Cardiac septum (tissue), 1 donor: ENCODE data around the gene PARS2. TPM values are rescaled to one million over a fixed set of nuclear protein-coding genes. Genes with fewer than 3 reads are reported as not detected.
A peak's percentile ranks its signal among the peaks of the same experiment; 100 is the strongest.

Experiments
- DNase-seq: peaks from one replicate; pipeline ENCODE4 v3.0.0-alpha.2; 2020; ENCODE audit warnings: low spot score
- intact Hi-C: fragments of 100-400 bp; cut with DNase I; formaldehyde crosslinking; loops from one replicate; pipeline ENCODE4 v1.14.0; 2022
- total RNA-seq: library from RNA; stranded (reverse); fragmentation: NEBNext Ultra II Directional; extraction: Animal tissue kit (Norgen Biotek cat#: 25700); gene quantifications from one replicate; pipeline ENCODE4 v1.2.1, GENCODE V29; 2021
- donor health status: DM: no; HTN: no; CAD: no.

Gene PARS2
- total RNA-seq, 1 donor from 2014 or later = 3.8 TPM

DNA sequence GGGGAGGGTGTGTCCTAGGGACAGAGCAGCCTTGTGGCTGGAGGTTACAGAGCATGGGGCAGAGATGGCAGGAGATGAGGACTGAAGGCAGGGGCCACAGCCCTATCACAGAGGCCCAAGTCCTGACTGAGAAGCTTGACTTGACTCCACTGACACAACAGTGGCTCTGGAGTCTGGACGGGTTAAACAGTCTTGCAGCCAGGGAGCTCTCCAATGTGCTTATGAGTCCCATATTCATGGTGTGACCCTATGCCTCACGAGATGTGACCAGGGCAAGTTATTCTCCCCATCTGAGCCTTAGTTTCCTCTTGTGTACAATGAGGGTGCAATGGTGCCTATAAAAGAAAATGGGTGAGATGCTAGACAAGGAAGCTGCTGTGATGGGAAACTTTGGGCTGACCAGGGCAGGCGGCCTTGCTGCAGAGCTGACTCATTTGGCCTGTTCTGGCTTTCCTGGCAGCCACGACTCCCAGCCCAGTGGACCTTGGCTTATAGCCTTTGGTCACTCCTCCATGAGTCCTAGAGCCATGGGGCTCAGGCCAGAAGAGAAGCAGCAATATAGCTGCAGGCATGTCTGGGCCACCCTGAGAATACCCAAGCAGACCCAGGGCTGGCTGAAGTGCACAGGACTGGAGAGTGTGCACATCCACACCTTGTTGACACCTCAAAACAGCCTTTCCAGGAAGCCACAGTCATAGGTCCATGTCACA lies 39.6 kb upstream of the PARS2 start:
- peak; percentile 44 for DNase-seq
- intact Hi-C loops = loop anchor here (10.0 kb wide), 1 partner anchor 309 kb away; no protein-coding TSS in a partner anchor

DNA sequence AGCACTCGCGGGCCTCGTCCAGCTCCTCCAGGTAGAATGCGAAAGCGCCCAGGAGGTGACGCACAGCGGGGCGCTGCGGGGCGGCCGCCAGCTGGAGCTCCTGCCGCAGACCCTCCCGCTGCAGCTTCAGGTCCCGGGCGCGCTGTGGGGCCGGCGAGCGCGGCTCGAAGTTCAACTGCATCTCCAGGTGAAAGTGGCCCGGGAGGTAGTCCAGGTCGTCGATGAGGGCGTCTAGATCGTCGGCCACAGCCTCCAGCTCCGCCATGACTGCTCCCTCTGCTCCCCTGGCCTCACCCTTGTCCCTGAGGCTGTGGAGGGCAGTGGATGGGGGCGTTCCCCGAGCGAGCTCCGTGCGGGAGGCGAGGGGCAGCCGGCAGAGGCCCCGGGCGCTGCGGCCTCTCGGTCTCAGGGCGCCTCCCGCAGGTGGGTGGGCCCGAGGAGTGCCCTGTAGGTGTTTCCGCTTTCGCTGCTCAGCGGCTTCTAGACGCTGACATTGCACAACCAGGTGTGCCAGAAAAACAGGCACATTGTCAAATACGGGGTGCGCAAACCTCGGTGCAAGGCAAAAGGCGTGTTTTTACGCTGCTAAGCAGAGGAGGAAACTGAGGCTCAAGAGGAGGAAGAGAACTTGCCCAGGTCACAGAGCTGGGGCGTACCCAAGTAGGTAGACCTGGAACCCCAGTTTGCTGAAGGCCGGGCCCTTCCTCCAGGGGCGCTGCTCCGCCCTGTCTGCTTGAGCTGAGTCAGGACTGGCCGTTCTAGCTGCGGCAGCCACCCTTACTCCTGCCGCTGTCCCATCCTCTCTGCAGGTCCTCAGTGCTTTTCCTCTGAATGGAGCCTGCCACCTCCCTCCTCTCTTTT lies 36.8 kb upstream of the PARS2 start, which contains the start of gene TTC22:
Gene TTC22 (minus strand): TSS at position 425 of the 861 bp plus-strand sequence. CDS start 160 bp downstream, at position 265.
- intact Hi-C loops = loop anchor here (10.0 kb wide), 1 partner anchor 306 kb away; no protein-coding TSS in a partner anchor
- peak; percentile 89 for DNase-seq

DNA sequence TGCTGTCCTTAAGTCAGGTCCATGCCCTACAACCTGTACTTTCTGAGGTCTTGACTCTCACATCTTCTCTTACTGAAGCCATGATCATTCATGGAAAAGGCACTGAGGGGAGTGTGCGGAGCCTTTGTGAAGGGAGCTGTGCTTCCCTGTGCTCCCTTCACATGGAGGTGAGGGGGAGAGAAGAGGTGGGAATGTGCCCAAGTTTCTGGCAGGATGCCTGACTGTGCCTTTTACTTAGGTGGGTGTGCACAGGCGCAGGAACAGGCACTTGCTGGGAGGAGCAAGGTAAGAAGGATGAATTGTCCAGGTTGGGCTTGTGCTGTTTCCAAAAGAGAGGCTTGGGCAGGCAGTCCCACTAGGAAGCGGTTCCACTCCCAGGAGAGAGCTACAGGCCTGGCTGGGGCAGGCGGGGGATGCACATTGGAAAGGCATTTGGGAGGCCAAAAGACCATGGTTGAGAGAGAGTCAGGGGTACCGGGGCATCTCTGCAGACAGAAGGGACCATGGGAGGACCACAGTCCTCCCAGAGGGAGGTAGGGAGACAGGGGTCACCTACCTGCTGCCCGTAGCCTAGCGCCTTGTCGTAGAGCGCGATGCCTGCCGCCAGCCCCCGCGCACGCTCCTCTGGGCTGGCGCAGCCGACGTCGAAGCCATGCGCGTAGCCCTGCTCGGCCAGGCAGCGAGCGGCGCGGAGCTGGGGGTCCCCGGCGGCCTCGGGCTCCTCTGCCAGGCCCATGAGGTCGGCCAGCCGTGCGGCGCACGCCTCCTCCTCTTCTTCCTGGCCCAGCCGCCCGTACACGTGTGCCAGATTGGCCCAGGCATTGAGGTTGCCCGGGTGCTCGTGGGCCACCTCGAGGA lies 35.9 kb upstream of the PARS2 start:
- intact Hi-C loops = loop anchor here (10.0 kb wide), 1 partner anchor 305 kb away; no protein-coding TSS in a partner anchor
- peak; percentile 43 for DNase-seq

DNA sequence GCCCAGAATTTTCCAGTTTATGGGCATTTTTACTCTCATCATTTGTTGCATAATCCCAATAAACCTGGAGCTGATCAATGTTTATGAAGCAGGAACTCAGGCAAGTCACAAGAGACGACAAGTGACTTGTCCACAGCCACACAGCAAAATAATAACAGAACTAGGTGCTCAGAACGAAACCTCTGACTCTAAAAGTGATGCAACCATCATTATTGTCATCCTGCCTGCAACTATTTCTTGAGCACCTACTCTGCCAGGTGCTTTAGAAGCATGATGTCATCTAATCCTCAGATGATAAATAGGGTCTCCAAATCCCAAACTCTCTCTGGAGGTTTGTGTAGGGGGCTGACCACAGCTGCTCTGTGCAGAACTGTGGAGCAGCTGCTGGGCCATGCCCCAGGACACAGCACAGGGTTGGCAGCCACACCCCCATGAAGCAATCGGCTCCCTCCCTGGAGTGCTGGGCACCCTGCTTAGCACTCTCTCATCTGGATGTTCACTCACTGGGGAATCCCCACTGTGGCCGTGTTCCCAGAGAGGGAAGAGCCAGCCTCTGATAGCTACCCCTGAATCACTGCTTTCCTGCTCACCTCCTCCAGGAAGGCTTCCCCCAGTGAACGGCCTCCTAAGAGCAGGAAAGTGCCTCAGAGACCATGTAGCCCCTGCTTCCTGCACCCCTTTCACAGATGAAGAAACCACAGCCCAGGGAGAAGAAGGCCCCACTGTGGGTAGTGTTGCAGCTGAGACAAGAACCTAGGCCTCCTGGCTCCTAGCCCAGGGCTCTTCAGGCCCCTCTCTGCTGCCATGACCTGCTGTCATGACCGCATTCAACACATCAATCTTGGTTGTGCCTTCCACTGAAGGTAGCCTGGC lies 34.7 kb upstream of the PARS2 start:
- DNase-seq = peak; percentile 49
- intact Hi-C loops = no loop called here

DNA sequence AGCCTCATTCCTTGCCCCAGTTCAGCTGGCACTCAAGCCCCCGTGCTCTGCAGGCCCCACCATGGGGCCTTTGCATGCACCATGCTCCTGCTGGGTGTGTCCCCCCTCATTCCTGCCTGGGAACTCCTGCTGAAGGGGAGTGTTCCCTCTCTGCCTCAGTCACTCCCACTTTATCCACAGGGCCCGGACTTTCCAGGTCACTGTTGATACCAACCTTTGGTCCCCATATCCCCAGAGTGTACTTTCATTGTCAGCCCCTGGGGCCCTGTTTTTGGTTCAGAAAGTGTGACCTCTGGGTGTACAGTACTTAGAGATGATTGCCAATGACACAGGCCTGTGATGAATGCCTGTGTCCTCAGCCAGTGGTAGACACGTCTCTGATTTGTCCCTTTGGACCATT lies 33.9 kb upstream of the PARS2 start:
- intact Hi-C loops = no loop called here
- peak; percentile 47 for DNase-seq

DNA sequence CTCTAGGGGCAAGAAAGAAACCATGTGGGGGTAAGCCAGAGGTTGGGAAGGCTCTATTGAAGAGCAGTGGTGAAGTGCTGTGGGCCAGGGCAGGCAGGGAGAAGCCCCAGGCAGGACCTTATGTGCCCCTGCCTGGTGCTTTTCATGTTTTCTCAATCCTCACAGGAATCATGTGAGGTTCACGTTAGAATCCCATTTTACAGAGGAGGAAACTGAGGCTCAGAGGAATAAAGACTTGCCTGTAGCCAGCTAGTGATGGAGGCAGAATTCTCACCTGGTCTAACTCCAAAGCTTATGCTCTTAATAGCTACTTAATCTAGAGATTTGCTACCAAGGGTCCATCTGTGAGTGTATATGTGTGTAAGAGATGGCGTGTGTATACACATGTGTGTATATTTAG lies 32.6 kb upstream of the PARS2 start:
- intact Hi-C loops = no loop called here
- DNase-seq = no peak

DNA sequence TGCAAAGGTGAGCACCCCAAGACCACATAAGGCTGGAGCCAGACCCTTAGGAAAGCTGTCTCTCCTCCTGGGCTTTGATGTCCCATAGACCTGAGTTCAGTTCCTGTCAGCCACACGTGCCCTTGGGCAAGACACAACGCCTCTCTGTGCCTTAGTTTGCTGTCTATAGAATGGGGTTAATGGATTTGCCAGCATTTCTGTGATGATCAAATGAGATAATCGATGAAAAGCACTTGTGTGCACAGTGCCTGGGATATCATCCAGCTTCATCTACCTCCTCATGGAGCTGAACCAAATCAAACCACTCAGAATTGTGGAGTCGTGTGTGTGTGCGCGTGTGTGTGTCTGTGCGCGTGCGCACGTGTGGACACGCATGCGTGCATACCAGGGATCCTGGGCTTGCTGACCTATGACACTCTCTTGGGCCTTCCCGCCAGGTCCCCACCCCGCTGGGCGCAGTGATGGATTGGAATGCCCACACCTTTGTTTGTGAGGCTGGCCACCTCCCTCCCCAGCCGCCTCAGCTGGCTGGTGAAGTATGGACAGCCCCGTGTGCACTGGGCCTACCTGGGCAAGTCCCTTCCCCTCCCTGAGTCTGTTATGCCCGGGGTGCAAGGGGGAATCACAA lies 31.6 kb upstream of the PARS2 start:
- intact Hi-C loops = no loop called here
- DNase-seq = no peak

DNA sequence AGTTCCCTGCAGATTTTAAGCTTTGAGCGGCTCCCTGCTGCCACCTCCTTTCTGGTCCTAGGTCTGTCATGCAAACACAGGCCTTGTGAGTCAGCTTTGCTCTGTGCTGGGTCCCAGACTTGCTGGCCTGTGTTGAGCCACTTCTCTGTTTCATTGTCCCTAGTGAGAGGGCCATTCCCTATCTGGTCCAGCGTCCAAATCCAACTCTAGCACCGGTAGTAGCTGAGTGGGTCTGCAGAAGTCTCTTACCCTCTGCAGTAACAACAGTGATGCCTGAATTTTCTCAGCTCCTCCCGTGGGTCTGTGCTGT lies 31.0 kb upstream of the PARS2 start:
- intact Hi-C loops = no loop called here
- DNase-seq = no peak

DNA sequence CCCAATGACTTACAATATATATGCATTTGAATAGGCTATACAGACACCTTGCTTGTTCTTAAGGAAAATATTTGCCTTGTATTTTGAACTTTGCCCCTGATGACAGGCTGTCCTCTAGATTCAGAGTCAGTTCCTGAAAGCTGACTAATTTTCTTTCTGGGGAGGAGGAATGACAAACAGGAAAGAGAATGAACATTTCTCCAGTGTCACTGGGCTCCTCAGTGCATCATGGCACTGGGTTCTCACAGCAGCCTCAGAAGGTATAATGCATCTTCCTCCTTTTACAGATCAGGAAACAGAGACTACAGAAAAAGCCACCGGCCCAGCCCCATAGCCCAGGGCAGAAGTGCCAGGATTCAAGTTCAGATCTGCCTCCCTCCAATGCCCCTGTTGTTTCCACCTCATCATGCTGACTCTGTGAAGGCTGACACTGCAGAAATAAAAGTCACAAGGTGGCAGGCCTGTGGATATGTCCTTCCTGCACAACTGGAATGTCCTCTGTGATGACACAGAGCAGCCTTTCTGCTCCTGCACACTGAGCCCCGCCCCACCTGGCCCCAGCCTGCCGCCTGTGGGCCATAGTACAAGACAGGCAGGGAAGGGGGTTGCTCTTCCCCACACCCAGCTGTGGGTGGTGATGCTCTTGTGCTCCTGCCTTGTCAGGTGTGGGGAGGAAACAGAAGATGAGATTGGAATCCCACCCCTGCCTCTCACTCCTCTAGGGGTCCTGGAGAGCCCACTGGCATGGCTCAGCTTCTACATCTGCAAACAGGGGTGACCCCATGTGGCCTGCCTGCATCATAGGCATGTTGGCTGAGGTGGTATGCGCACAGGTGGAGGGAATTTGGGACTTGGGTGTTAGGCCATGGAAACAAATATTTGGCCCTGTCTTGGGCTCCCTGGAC lies 30.4 kb upstream of the PARS2 start:
- DNase-seq = no peak

DNA sequence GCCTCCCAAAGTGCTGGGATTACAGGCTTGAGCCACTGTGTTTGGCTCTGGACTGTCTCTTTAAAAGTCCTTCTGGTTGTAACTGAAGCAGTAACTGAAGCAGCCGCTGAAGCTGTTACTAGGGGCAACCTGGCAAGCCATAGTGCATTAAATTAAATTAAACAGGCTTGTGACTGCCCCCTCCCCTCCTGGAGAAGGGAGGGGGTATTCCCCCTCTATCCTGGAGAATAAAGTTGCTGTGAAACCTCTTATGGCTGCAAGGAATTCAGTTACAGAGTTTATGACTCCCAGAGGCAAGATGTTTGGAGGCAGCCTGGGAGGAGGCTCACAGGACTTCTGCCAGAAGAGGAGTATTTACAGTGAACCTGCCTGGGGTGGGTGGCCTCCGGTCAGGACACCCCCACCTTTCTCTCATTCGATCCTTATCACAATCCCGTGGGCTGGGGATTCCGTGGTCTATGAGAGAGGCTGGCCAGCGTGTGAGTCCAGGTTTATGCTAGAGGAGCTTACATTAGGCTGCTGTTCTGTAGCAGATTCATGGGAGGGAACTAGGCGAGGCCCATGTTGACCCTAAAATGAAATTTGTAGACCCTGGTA lies 28.5 kb upstream of the PARS2 start:
- intact Hi-C loops = no loop called here

More for the DNA sequence above, 30.4 kb upstream of the PARS2 start:
- intact Hi-C loops = no loop called here

DNA sequence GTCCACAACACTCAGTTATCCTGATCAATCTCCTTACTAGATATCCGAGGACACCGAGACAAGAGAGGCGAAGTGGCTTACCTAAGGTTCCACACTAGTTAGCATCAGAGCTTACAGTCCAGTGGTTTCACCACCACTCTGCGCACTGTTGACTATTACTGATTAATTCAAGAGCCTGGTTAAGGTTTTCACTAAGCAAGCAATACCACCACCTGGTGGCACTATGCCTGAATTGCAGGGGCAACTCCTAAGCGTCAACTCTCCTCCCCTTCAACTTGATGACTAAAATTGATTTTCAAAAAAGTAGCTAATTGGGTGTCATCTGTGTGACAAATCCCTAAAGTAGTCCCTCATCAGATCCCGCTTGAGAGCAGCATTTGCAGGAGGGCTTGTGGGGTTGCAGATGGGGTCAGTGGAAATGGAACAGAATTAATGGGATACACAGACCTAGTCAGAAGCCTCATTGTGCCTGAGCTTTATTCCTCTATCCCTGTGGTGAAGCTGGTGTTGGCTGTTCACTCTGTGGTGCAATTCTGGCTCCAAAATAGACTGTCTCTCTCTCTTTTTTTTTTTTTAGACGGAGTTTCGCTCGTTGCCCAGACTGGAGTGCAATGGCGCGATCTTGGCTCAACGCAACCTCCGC lies 27.7 kb upstream of the PARS2 start:
- DNase-seq = no peak
- intact Hi-C loops = no loop called here

More for the DNA sequence above, 28.5 kb upstream of the PARS2 start:
- DNase-seq = no peak

DNA sequence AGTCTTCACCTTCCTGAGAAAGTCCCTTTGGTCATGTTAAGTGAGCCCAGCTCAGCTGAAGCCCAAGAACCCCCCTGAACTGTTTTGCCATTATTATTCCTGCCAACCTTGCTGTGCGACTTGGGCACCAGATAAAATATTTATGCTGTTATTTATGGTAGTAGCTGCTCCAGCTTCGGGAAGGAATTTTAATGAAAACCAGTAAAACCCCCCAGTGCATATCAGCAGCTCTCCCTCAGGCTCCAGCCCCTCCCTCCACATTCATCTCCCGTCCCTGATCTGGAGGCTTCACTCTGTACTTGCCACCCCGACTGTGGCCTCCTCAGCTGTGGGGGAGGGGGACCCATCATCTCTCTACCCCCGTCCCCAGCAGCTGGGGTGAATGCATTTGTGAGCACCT lies 24.1 kb upstream of the PARS2 start:
- intact Hi-C loops = no loop called here
- DNase-seq = no peak

DNA sequence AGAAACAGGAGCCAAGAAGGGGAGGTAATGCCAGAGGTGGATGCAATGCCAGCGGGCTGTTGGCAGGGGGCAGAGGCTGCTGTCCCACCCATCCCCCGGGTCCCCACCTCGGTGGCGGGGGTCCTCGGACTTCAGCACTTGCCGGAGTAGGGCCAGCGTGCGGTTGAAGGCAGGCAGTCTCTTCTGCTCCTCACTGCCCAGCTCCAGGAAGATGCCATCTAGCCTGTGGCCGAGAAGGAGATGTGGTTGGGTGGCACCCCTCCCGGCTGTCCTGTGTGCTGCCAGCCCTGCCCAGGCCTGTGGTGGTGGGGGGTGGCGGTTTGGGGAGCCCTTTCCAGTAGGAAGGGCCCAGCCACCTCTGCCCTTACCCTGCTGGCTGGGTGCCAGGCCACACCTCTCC lies 23.3 kb upstream of the PARS2 start:
- no peak for DNase-seq
- intact Hi-C loops = no loop called here

DNA sequence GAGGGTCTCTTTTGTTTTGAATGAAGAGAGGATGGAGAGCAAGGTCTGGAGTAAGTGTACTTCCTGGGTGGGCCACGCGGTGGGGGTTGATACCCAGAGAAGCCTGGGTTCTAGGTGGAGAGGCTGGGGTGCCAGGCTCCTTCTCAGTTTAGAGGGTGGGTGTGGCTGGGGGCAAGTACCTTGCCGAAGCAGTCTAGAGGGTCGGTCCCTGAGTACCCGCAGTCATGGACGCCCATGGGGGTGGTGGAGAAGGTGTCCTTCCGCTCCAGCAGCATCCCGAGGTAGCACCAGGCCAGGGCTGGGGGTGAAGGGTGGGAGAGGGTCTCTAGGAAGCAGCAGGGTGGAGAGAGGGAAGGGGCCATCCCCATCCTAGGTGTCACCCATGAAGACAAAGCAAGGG lies 22.5 kb upstream of the PARS2 start:
- DNase-seq = no peak
- intact Hi-C loops = no loop called here

DNA sequence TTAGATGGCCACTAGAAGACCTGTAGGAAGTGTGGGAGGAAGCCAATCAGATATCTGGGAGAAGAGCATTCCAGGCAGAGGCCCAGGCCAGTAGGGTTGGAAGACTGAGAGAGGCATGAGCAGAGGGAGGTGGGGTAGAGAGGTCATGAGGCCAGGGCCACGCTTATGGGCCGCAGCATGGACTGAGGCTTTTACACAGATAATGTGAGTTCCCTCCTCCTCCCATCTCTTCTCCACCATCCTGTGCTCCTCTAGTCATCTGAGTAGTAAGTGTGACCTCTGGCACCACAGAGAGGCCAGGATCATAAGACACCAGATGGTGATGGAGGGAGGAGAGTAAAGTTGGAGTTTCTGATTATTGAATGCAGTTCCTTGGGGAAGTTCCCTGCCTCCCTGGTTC lies 19.7 kb upstream of the PARS2 start:
- no peak for DNase-seq
- intact Hi-C loops = no loop called here

DNA sequence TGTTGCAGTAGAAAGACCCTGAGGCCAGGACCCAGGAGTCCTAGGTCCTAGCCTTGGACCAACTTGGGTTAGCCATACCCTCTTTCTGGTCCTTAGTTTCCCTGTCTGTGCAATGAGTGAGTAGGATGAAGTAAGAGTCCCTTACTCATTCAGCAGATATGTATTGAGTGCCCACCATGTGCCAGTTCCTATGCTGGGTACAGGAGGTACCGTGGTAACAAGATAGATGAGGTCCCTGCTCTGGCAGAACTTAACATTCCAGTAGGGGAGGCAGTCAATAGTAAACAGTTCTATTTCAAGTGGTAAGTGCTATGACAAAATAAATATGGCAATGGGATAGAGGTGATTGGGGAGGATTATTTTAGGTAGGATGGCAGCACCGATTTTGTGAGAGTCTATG lies 18.3 kb upstream of the PARS2 start:
- intact Hi-C loops = no loop called here
- no peak for DNase-seq

DNA sequence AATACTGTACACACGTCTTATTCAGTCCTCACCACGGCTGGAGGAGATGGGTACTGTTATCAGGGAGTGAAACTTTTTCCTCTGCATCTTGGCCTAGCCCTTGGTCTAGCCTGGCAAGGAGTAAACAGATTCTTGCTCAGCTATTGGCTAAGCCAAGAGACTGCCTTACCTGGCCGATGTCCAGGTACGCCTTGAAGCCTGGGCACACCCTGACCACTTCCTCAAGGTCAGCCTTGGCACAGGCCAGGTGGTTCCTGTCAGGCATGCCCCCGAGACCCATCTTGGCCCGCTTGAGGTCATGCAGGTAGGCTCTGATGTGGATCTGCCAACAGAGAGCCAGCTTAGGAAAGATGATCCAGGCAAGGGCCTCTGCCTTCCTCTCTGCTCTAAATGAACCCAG lies 17.8 kb upstream of the PARS2 start:
- DNase-seq = no peak
- intact Hi-C loops = no loop called here
